ENCODE measurements around the gene EMD. TPM values are rescaled to one million over a fixed set of nuclear protein-coding genes. Genes with fewer than 3 reads are reported as not detected.

EMD gene
- total RNA-seq, 1 experiment from 2014 or later = 115 TPM

DNA sequence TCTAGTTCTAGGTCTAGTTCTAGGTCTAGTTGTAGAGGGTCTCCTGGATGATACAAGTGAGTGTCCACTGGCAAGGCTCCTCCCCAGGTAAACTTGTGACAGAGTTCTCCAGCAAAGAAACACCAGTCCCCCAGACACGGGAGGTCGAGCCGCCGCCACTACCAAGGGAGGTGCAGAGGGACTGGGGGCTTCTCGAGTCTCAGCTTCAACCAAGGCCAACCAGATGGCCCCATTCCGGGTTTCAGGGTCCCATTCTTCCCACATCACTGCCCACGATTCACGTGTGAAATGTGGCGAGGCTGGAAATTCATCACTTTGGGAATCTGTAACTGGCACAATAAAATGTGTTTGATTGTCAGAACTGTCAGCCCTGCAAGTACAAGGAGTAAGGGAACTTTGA, 46.0 kb upstream of the EMD start:
- Mint-ChIP-seq H3K27me3 (ENCODE audit: low read depth) (peaks cover 11% of the 10 kb centered on the region), H3K27ac (no peak overlapping the region), H3K36me3 (ENCODE audit: insufficient read depth in 1 of 3, low read depth in 3 of 3) (peaks cover 0 to 8% (median 5%) of the 10 kb centered on the region in 3 experiments; a peak in 4 of 7 replicates), H3K4me1 (peaks cover 6% of the 10 kb centered on the region in 2 experiments), H3K4me3 (no peak overlapping the region), H3K9me3 (peaks cover 67 to 71% of the 10 kb centered on the region in 2 experiments)
- no peak for DNase-seq
- Histone ChIP-seq H3K79me1 (ENCODE audit: insufficient read depth, low read depth, low read length, poor library complexity, severe bottlenecking) (no peaks in the 10 kb centered on the region), H3K27ac (ENCODE audit: insufficient read length, low read depth, low read length) (no peak overlapping the region), H3K9ac (ENCODE audit: extremely low read depth, insufficient read length, low read length) (no peak overlapping the region), H3K56ac (ENCODE audit: insufficient read length, low read depth, low read length) (no peak overlapping the region), H2AK5ac (ENCODE audit: insufficient read length, low read length) (no peak overlapping the region), H3K18ac (ENCODE audit: insufficient read length, low read depth, low read length) (no peak overlapping the region), H3K4me2 (ENCODE audit: insufficient read depth, insufficient read length, low read length) (no peak overlapping the region), H4K5ac (ENCODE audit: insufficient read length, low read depth, low read length) (no peak overlapping the region), H3K23me2 (ENCODE audit: insufficient read length, low read depth, low read length, poor library complexity, severe bottlenecking) (no peaks in the 10 kb centered on the region), H2BK20ac (ENCODE audit: low read depth, low read length, poor library complexity, severe bottlenecking) (no peak overlapping the region), H3K27me3 (ENCODE audit: insufficient read depth, low read length) (no peaks in the 10 kb centered on the region), H4K8ac (replicated peaks; ENCODE audit: insufficient read length, low read depth, low read length) (no peak overlapping the region), H2AFZ (ENCODE audit: low read length) (no peak overlapping the region), H3K79me2 (ENCODE audit: insufficient read depth, low read length) (no peaks in the 10 kb centered on the region), H4K20me1 (ENCODE audit: control insufficient read depth, insufficient read depth, insufficient read length) (no peaks in the 10 kb centered on the region), H3K9me3 (ENCODE audit: control insufficient read depth, low read depth, low read length) (peaks cover 28% of the 10 kb centered on the region), H2BK5ac (ENCODE audit: insufficient read length, low read length) (no peak overlapping the region), H2BK15ac (ENCODE audit: low read depth, low read length) (no peak overlapping the region), H2BK120ac (ENCODE audit: low read depth, low read length, poor library complexity, severe bottlenecking) (no peak overlapping the region), H2BK12ac (ENCODE audit: insufficient read length, low read depth, low read length) (no peak overlapping the region), H3T11ph (ENCODE audit: low read length) (no peak overlapping the region), H3K14ac (ENCODE audit: insufficient read depth, low read length) (no peak overlapping the region), H3K4me1 (ENCODE audit: insufficient read depth, low read length) (no peaks in the 10 kb centered on the region), H4K91ac (ENCODE audit: insufficient read length, low read depth, low read length) (no peak overlapping the region), H3K4ac (ENCODE audit: low read depth, low read length) (no peak overlapping the region), H3K23ac (ENCODE audit: insufficient read length, low read depth, low read length) (no peak overlapping the region)
- no CpG with 5 or more reads among the region's 9 CpGs for WGBS (ENCODE audit: extremely low coverage, insufficient read length, low lambda C conversion rate)
- TF ChIP-seq, protein P1, sequence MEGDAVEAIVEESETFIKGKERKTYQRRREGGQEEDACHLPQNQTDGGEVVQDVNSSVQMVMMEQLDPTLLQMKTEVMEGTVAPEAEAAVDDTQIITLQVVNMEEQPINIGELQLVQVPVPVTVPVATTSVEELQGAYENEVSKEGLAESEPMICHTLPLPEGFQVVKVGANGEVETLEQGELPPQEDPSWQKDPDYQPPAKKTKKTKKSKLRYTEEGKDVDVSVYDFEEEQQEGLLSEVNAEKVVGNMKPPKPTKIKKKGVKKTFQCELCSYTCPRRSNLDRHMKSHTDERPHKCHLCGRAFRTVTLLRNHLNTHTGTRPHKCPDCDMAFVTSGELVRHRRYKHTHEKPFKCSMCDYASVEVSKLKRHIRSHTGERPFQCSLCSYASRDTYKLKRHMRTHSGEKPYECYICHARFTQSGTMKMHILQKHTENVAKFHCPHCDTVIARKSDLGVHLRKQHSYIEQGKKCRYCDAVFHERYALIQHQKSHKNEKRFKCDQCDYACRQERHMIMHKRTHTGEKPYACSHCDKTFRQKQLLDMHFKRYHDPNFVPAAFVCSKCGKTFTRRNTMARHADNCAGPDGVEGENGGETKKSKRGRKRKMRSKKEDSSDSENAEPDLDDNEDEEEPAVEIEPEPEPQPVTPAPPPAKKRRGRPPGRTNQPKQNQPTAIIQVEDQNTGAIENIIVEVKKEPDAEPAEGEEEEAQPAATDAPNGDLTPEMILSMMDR (conservative IDR thresholded peaks at IDR 0.05) = no peak
